Measurements from ENCODE around the gene DNM3.
"Not testable (repeated sequence)": the region's sequence is repeated elsewhere in the genome, so short reads cannot be mapped to it uniquely, and the experiment has no call there.

Gene DNM3

DNA sequence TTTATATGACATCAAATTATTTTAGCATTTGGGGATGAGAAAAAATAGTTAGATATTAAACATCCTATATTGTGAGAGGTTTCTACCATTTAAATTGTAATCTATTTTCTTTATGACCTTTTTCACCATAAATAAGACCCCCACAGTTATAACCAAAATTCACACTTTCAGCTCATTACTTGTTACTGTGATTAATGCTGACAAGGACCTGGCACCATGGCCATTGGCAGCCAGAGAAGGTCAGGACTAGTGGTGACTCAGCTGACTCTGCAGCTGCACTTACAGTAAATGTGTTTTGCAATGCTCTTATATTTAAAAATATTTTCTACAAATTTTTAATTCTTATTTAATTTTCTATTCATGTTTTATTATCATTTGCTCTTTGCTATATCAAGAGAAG is 445.9 kb downstream of the DNM3 start:
- H3K9ac ChIP-seq (ENCODE audit: low read length): peak overlapping the region; percentile 71
- peak; percentile 83 for DNase-seq (ENCODE audit: low read depth)
- H3K4me1 ChIP-seq (ENCODE audit: control insufficient read depth, insufficient read depth, low read length): peaks cover 45% of the 10 kb centered on the region
- no peaks in the 10 kb centered on the region for H3K27me3 ChIP-seq (replicated peaks; ENCODE audit: control insufficient read depth, insufficient read depth, low read length)
- H3K36me3 ChIP-seq (ENCODE audit: control insufficient read depth, insufficient read depth, low read length, severe bottlenecking): no peaks in the 10 kb centered on the region
- no peaks in the 10 kb centered on the region for H3K9me3 ChIP-seq (ENCODE audit: control insufficient read depth, low read length)
- H3K4me3 ChIP-seq (ENCODE audit: low read length): peak overlapping the region; percentile 12

DNA sequence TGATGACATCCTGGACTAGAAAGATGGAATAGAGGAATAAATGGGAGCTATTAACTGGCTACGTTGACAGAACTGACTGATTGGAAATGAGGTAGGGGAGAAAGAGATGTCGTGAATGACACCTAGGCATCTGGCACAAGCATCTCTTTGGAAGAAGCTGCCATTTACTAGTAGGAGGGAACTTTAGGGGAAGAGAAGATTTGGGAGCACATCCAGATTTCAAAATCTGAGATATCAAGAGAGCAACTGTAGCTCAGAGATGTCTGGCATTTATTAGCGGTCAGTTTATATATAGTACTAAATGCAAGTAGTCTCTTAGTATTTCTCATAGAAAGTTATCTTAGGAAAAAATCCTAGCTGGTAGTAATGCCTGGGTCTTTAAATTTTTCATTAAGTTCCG is 447.3 kb downstream of the DNM3 start:
- no peak overlapping the region for H3K4me3 ChIP-seq (ENCODE audit: low read length)
- H3K9me3 ChIP-seq (ENCODE audit: control insufficient read depth, low read length): no peaks in the 10 kb centered on the region
- H3K4me1 ChIP-seq (ENCODE audit: control insufficient read depth, insufficient read depth, low read length): peaks cover 53% of the 10 kb centered on the region
- H3K27me3 ChIP-seq (replicated peaks; ENCODE audit: control insufficient read depth, insufficient read depth, low read length): no peaks in the 10 kb centered on the region
- no peak for DNase-seq (ENCODE audit: low read depth)
- H3K36me3 ChIP-seq (ENCODE audit: control insufficient read depth, insufficient read depth, low read length, severe bottlenecking): no peaks in the 10 kb centered on the region
- no peak overlapping the region for H3K9ac ChIP-seq (ENCODE audit: low read length)

DNA sequence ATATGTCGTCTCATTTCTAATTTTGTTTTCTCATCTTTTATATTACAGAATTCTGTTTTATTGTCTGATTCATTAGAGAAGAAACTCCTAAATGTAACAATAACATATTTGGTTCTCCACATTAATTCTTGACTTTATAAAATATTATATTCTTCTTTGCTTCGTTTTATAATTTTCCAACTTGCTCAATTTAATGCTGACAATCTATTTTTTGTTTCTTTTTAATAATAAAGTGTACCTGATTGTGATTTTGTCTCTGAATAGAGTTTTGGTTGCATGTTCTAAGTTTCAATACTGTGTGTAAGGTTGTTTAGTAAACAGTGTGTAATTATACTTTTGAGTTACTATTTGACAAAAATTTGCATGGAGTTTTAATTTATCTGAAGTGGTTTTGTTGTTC is 448.1 kb downstream of the DNM3 start:
- H3K4me3 ChIP-seq (ENCODE audit: low read length): no peak overlapping the region
- H3K9ac ChIP-seq (ENCODE audit: low read length): no peak overlapping the region
- H3K9me3 ChIP-seq (ENCODE audit: control insufficient read depth, low read length): no peaks in the 10 kb centered on the region
- H3K36me3 ChIP-seq (ENCODE audit: control insufficient read depth, insufficient read depth, low read length, severe bottlenecking): no peaks in the 10 kb centered on the region
- no peak for DNase-seq (ENCODE audit: low read depth)
- H3K27me3 ChIP-seq (replicated peaks; ENCODE audit: control insufficient read depth, insufficient read depth, low read length): no peaks in the 10 kb centered on the region
- H3K4me1 ChIP-seq (ENCODE audit: control insufficient read depth, insufficient read depth, low read length): peaks cover 53% of the 10 kb centered on the region

- Histone ChIP-seq H3K4me3 (ENCODE audit: low read length) (no peak overlapping the region), H3K36me3 (ENCODE audit: control insufficient read depth, insufficient read depth, low read length, severe bottlenecking) (no peaks in the 10 kb centered on the region), H3K9me3 (ENCODE audit: control insufficient read depth, low read length) (no peaks in the 10 kb centered on the region), H3K27me3 (replicated peaks; ENCODE audit: control insufficient read depth, insufficient read depth, low read length) (no peaks in the 10 kb centered on the region), H3K9ac (ENCODE audit: low read length) (no peak overlapping the region), H3K4me1 (ENCODE audit: control insufficient read depth, insufficient read depth, low read length) (peaks cover 31% of the 10 kb centered on the region)
- DNase-seq (ENCODE audit: low read depth): no peak
Measured at GRCh38 chr1:172292840-172293239, 451.5 kb downstream of the DNM3 start.

DNA sequence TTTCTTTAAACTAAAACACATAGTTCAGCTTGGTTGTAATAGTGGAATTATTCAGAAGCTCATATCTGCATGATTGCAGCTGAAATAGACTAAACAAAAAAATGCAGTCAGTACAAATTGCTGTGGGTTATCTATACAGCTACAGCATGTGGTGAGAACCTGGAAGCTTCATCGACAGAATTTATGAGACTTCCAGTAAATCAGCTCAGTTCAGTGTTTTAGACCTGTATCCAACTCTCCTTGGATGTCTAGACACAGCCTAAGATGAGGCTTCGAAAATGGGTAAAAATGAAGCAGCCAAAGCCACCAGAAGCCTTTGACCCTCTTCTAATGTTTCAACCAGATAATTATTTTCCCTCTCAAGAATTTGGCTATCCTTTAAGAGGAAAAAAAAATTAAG is 452.1 kb downstream of the DNM3 start:
- Histone ChIP-seq H3K4me3 (ENCODE audit: low read length) (no peak overlapping the region), H3K36me3 (ENCODE audit: control insufficient read depth, insufficient read depth, low read length, severe bottlenecking) (no peaks in the 10 kb centered on the region), H3K9ac (ENCODE audit: low read length) (no peak overlapping the region), H3K4me1 (ENCODE audit: control insufficient read depth, insufficient read depth, low read length) (peaks cover 25% of the 10 kb centered on the region), H3K9me3 (ENCODE audit: control insufficient read depth, low read length) (no peaks in the 10 kb centered on the region), H3K27me3 (replicated peaks; ENCODE audit: control insufficient read depth, insufficient read depth, low read length) (no peaks in the 10 kb centered on the region)
- DNase-seq (ENCODE audit: low read depth): peak; percentile 27

- H3K9me3 ChIP-seq (ENCODE audit: control insufficient read depth, low read length): peaks cover 2% of the 10 kb centered on the region
- peaks cover 10% of the 10 kb centered on the region for H3K4me1 ChIP-seq (ENCODE audit: control insufficient read depth, insufficient read depth, low read length)
- H3K9ac ChIP-seq (ENCODE audit: low read length): no peak overlapping the region
- H3K4me3 ChIP-seq (ENCODE audit: low read length): no peak overlapping the region
- no peak for DNase-seq (ENCODE audit: low read depth)
- H3K36me3 ChIP-seq (ENCODE audit: control insufficient read depth, insufficient read depth, low read length, severe bottlenecking): no peaks in the 10 kb centered on the region
- no peaks in the 10 kb centered on the region for H3K27me3 ChIP-seq (replicated peaks; ENCODE audit: control insufficient read depth, insufficient read depth, low read length)
Measured at GRCh38 chr1:172298141-172298540, 456.8 kb downstream of the DNM3 start.

DNA sequence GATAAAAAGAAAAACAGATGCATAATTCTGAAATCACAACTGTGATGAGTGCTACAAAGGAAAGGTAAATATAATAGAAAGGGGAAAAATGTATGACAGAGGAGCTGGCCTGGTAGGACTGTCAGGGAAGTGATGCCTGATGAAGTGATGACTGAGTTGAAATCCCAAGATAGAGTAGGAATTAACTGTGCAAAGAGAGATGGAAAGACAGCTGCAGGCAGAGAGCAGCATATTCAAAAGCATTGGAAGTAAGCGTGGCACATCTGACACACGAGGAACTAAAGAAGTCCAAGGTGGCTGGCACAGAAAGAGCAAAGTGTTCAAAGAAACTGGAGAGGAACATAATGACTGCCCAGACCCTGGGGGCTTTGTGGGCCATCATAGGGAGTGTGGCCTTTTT is 457.6 kb downstream of the DNM3 start:
- no peak for DNase-seq (ENCODE audit: low read depth)
- peaks cover 2% of the 10 kb centered on the region for H3K9me3 ChIP-seq (ENCODE audit: control insufficient read depth, low read length)
- H3K27me3 ChIP-seq (replicated peaks; ENCODE audit: control insufficient read depth, insufficient read depth, low read length): no peaks in the 10 kb centered on the region

GRCh38 chr1:172299515-172299914 is 458.2 kb downstream of the DNM3 start:
- peaks cover 2% of the 10 kb centered on the region for H3K9me3 ChIP-seq (ENCODE audit: control insufficient read depth, low read length)
- no peaks in the 10 kb centered on the region for H3K4me1 ChIP-seq (ENCODE audit: control insufficient read depth, insufficient read depth, low read length)
- H3K4me3 ChIP-seq (ENCODE audit: low read length): no peak overlapping the region
- no peak for DNase-seq (ENCODE audit: low read depth)
- no peak overlapping the region for H3K9ac ChIP-seq (ENCODE audit: low read length)
- H3K36me3 ChIP-seq (ENCODE audit: control insufficient read depth, insufficient read depth, low read length, severe bottlenecking): no peaks in the 10 kb centered on the region
- no peaks in the 10 kb centered on the region for H3K27me3 ChIP-seq (replicated peaks; ENCODE audit: control insufficient read depth, insufficient read depth, low read length)

More for the DNA sequence above, 457.6 kb downstream of the DNM3 start:
- H3K4me1 ChIP-seq (ENCODE audit: control insufficient read depth, insufficient read depth, low read length): peaks cover 2% of the 10 kb centered on the region
- no peaks in the 10 kb centered on the region for H3K36me3 ChIP-seq (ENCODE audit: control insufficient read depth, insufficient read depth, low read length, severe bottlenecking)
- H3K4me3 ChIP-seq (ENCODE audit: low read length): no peak overlapping the region
- no peak overlapping the region for H3K9ac ChIP-seq (ENCODE audit: low read length)

GRCh38 chr1:172307508-172307907 is 466.2 kb downstream of the DNM3 start:
- H3K9me3 ChIP-seq (ENCODE audit: control insufficient read depth, low read length); DNase-seq (ENCODE audit: low read depth); H3K36me3 ChIP-seq (ENCODE audit: control insufficient read depth, insufficient read depth, low read length, severe bottlenecking); H3K4me3 ChIP-seq (ENCODE audit: low read length); H3K27me3 ChIP-seq (replicated peaks; ENCODE audit: control insufficient read depth, insufficient read depth, low read length); H3K4me1 ChIP-seq (ENCODE audit: control insufficient read depth, insufficient read depth, low read length); H3K9ac ChIP-seq (ENCODE audit: low read length): not testable (repeated sequence)

DNA sequence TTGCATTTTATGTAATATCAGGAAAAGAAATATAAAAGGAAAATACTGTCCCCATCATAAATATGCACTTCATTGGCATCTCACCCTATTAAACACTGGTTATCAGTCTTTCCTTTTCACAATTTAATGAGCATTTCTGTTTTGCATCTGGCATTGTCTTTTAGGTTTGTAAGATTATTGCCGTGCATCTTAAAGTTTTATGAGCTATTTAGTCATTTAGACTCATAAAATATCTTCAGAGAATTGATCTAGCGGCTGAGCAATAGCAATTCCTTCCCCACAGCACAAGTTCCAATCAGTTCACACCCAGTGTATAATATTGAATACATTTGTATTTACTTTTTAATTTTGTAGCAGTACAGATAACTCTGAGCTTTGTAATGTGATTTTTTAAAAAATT is 466.8 kb downstream of the DNM3 start:
- no peak for DNase-seq (ENCODE audit: low read depth)
- Histone ChIP-seq H3K36me3 (ENCODE audit: control insufficient read depth, insufficient read depth, low read length, severe bottlenecking) (no peaks in the 10 kb centered on the region), H3K9me3 (ENCODE audit: control insufficient read depth, low read length) (no peaks in the 10 kb centered on the region), H3K4me3 (ENCODE audit: low read length) (no peak overlapping the region), H3K27me3 (replicated peaks; ENCODE audit: control insufficient read depth, insufficient read depth, low read length) (no peaks in the 10 kb centered on the region), H3K4me1 (ENCODE audit: control insufficient read depth, insufficient read depth, low read length) (no peaks in the 10 kb centered on the region), H3K9ac (ENCODE audit: low read length) (no peak overlapping the region)

- no peak overlapping the region for H3K4me3 ChIP-seq (ENCODE audit: low read length)
- H3K4me1 ChIP-seq (ENCODE audit: control insufficient read depth, insufficient read depth, low read length): no peaks in the 10 kb centered on the region
- no peak overlapping the region for H3K9ac ChIP-seq (ENCODE audit: low read length)
- H3K27me3 ChIP-seq (replicated peaks; ENCODE audit: control insufficient read depth, insufficient read depth, low read length): no peaks in the 10 kb centered on the region
- no peaks in the 10 kb centered on the region for H3K9me3 ChIP-seq (ENCODE audit: control insufficient read depth, low read length)
- no peak for DNase-seq (ENCODE audit: low read depth)
- no peaks in the 10 kb centered on the region for H3K36me3 ChIP-seq (ENCODE audit: control insufficient read depth, insufficient read depth, low read length, severe bottlenecking)
Measured at GRCh38 chr1:172308577-172308976, 467.3 kb downstream of the DNM3 start.

GRCh38 chr1:172320733-172321132 is 479.4 kb downstream of the DNM3 start:
- peak overlapping the region; percentile 87 for H3K9ac ChIP-seq (ENCODE audit: low read length)
- peak overlapping the region; percentile 72 for H3K4me3 ChIP-seq (ENCODE audit: low read length)
- no peaks in the 10 kb centered on the region for H3K27me3 ChIP-seq (replicated peaks; ENCODE audit: control insufficient read depth, insufficient read depth, low read length)
- peak; percentile 21 for DNase-seq (ENCODE audit: low read depth)
- no peaks in the 10 kb centered on the region for H3K36me3 ChIP-seq (ENCODE audit: control insufficient read depth, insufficient read depth, low read length, severe bottlenecking)
- no peaks in the 10 kb centered on the region for H3K9me3 ChIP-seq (ENCODE audit: control insufficient read depth, low read length)
- peaks cover 39% of the 10 kb centered on the region for H3K4me1 ChIP-seq (ENCODE audit: control insufficient read depth, insufficient read depth, low read length)

All from adipocyte (in vitro differentiated cells).